Kidney tubule cell (primary cell): ENCODE measurements around the gene DAO.

Experiments
- DNase-seq: peaks from one replicate; pipeline ENCODE4 v3.0.0-alpha.2; 2018; ENCODE audit warnings: low spot score

The DAO gene

DNA sequence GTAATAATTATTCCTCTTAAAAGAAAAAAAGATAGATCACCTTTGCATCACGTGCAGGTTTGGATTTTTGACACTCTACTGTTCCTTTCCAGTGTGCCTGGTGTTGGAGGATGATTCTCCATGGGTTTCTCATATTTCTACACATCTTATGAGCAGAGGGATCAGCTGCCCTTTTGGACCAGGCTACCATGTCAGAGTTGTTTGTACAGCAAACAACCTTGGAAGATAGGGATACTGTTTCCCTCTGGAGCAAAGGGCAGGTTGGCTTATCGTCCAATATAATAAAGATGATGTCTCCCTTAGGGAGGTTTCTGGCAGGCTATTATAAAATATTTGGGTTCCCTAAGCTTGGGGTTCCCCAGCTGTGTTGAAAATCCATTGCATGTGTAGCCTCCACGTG is 42.1 kb downstream of the DAO start:
- no peak for DNase-seq

DNA sequence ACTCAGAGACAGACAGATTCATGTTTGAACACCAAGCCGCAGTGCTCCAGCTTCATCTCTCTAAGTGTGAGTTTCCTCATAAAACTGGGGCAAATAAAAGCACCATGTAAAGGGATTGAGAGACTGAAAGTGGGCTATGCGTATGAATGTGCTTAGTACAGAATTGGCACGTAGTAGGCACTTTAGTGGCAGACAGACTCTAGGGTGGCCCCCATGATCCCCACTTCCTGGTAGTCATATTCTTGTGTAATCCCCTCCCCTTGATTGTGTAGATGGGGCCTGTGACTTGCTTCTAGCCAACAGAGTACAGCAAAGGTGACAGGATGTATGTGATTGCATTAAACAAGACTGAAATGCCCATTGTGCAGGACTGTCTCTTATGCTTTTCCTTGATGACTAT is 43.0 kb downstream of the DAO start:
- no peak for DNase-seq

DNA sequence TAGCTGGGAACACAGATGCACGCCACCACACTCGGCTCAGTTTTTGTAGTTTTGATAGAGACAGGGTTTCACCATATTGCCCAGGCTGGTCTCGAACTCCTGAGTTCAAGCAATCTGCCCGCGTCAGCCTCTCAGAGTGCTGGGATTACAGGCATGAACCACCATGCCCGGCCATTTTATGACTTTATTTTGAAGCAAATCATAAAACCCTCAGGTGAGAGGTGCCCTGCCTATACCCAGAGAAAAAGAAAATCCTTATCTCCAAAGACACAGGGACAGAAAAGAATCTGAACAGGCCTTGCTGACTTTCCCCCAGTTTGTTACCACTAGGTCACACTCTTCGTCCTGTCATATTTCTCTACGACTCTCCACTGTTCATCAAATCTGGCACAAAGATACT is 48.8 kb downstream of the DAO start:
- no peak for DNase-seq

DNA sequence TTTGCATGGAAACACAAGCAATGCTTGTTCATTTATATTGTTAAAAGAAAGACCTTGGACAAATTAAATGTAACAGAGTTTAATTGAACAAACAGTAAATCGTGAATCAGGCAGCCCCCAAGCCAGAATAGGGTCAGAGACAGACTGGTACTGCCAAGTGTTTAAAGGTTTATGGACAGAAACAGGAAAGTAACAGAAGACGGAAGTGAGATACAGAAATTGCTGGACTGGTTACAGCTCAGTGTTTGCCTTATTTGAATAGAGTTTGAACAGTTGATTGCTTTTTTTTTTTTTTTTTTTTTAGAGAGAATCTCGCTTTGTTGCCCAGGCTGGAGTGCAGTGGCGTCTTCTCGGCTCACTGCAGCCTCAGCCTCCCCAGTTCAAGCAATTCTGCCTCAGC is 50.3 kb downstream of the DAO start:
- no peak for DNase-seq

DNA sequence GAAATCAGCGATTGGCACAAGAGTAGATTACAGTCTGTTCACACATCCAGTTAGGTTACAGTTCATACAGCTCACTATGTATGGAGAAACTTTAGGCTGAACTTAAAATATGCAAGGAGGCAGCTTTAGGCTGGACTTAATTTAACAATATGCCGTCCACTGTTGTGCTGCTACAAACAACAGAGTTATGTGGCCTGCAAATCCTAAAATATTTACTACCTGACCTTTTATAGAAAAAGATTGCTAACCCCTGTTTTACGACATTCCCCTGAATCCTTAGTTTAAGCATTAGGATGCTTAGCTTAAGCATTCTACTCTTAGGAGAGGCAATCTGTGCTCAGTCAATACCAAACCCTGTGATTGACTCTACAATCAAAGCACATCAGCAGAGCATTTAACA is 50.9 kb downstream of the DAO start:
- no peak for DNase-seq

DNA sequence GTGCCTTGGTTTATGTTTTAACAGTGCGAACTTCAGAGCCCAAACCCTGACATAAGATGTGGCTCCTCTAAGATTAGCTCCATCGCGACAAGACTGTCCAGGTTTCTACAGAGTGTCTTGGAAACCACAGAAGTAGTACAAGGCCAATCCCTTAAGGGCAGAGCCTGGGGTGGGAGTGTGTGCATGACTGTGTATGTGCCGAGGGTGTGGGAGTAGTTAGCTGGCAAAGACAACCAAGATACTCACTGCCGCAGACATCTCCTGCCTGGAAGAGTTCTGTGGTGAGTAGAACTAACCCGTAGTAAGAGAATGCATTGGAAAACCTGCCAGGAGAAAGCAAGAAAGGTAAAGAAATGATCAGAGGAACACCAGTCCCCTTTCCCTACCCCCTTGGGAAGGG is 54.1 kb downstream of the DAO start:
- no peak for DNase-seq

DNA sequence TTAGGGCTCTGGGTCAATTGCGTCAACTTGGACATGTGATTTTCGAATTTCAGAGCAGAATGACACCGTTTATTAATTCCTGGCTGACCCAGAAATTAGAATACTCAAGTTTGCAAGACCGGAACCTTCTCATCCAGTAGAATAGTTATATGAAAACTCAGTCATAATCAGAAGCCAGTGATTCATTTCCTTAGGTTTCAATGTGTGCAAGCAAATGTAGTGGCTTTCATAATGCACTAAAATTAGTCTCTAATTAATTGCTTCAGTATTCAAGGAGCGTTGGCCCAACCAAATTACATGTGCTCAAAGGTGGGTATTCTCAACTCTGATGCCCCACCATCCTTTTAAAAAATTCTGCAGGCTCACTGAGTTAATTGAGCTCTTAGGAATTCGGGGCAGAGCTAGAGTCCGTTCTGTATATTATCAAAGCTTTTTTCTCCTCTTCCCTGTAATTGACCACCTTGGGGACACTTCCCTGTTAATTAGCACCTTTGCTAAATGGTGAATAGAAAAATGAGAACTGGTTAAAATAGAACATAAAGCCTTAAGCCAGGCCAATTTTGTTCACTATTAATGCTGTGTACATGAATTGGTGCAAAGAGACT is 55.4 kb downstream of the DAO start:
- DNase-seq = no peak

DNA sequence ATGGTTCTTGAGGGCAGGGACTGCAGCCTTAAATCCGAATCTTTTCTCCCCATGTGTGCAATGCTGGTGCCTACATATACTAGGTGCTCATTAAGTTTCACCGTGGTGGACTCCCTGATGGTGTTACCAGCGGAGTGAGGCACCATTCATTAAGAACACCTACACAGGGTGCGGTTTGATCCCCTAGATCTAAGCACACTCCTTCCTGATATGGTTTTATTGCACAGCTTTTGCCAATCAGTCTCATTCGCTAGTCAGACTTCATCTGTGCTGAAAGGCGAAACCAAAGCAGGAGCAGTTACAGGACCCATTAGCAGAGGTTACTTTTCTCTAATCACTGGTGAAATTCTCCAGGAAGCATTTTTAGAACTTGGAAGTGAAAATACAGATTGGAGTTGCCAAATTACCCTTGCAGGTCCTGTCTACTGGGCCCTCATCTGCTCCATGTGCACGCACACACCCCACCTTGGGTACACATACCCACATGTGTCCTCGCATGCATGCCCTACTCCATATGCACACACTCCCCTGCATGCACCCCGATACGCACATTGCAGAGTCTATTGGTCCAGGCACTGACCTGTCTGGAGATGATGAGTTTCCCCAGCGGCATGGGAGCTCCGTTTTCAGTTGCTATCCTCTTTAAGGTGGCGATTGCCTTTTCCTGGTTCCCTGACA is 58.5 kb downstream of the DAO start:
- no peak for DNase-seq

DNA sequence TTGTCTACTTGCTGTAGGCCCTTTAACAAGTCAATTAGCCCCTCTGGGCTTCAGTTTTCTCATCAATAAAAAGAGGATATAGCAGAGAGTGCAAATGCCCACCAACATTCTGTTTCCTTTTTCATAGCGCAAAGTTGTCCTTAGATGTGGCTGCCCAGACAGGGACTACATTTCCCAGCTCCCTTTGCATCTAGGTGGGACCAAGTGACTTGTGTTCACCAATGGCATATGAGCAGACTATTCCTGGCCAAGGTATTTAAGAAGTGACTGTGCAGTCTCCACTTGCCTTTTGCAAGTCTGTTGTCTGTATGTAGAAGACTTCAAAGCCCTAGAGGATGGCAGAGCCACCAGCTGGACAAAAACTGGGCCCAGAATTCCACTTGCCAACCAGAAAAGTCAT is 59.7 kb downstream of the DAO start:
- DNase-seq = peak; percentile 12

DNA sequence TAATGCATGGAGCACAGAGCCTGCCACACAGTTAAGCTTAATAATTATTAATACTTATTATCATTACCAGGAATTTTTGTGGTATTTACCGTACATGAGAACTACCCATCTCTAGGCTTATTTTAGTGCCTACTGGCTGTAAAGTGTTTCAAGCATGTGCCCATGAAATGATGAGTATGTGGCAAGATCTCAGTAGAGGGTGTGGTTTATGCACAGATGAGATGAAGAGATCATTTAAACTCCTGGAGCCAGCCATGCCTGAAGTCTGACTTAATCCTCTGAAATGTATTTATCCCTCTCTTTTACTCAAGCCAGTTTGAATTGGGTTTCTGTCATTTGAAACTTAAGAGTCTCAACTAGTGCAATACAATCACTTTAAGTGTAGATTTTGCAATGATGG is 60.2 kb downstream of the DAO start:
- DNase-seq = no peak

DNA sequence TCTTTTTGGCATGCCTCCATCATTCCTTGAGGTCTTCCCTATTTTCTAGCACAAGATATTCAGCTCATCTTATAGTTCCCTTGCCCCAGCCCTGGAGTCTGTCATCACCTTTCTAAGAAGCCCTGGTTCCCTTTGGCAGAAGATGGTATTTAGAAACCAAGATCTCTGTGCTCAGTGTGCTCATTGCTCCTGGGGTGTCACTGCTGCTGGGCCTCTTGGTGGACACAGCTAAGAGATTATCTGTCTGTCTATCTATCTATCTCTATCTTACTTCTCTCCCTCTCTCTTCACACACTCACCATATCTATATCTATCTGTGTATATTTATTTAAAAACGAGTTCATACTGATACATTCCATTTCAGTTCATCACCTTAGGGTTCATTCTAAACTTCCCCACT is 67.2 kb downstream of the DAO start:
- DNase-seq = no peak

DNA sequence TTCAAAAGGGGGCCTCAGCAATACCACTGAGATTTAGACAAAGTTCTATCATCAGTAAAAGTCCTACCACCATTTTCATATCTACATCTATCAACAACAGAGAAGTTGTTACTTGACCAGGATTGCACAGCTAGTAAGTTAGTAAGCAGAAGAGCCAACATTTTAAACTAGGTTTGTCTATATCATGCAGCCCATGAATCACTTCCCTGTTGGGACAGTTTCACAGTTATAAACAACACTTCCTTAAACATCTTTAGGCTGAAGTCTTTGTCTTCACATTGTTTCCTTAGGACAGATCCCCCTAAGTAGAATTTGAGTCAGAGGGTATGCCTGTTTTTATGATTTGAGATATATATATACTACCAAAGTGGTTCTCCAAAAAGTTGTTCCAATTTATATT is 68.5 kb downstream of the DAO start:
- no peak for DNase-seq

DNA sequence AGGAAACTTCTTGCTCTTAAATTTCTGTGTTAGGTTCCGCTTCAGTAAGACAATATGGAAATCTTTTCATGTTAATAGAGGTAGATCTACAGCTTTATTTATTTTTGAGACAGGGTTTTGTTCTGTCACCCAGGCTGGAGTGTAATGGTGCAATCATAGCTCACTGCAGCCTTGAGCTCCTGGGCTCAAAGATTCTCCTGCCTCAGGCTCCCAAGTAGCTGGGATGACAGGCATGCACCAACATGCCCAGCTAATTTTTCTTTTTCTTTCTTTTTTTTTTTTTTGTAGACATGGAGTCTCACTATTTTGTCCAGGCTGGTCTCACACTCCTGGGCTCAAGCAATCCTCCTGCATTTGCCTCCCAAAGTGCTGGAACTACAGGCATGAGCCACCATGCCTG is 70.1 kb downstream of the DAO start:
- no peak for DNase-seq
